OCI-LY1 (cell line): ENCODE measurements around the gene SLC2A4RG.

Experiments
- CTCF ChIP-seq: fragments of 200-600 bp; sonication (generic), shearing (Covaris generic); IDR thresholded peaks from 2 replicates; pipeline ENCODE4 v1.5.1; 2017; ENCODE audit warnings: mild to moderate bottlenecking, antibody characterized with exemption, low read length, moderate library complexity, mixed read lengths
- EZH2 ChIP-seq: fragments of 200-600 bp; sonication (generic), shearing (Covaris generic); IDR thresholded peaks from 2 replicates; pipeline ENCODE4 v1.8.0; 2017; ENCODE audit warnings: borderline replicate concordance, mixed run types, mild to moderate bottlenecking, antibody characterized with exemption, low read length, moderate library complexity, mixed read lengths

GRCh38 chr20:63704749-63705117, 34.8 kb upstream of the SLC2A4RG start:
- TF ChIP-seq CTCF (no peak), EZH2 (no peak)
